Prostate gland (tissue), 2 donors: Measurements from ENCODE around the gene HDAC4.

Source experiments
- CTCF ChIP-seq, 4 experiments: fragments of 200-600 bp in 2 of 4; fragments of 450-650 bp in 2 of 4; sonication (generic) in 2 of 4; IDR thresholded peaks; 1 replicate in 3 of 4; 2 replicates in 1 of 4; pipeline ENCODE4 v1.5.1; 2016 to 2019; ENCODE audit warnings: antibody characterized with exemption in 4 of 4, mild to moderate bottlenecking in 2 of 4, moderate library complexity in 2 of 4
- POLR2A ChIP-seq: fragments of 450-650 bp; IDR thresholded peaks from one replicate; pipeline ENCODE4 v1.6.1; 2016; ENCODE audit warnings: antibody characterized with exemption, mild to moderate bottlenecking

GRCh38 chr2:239266779-239267287 lies 134.0 kb downstream of the HDAC4 start:
- TF ChIP-seq CTCF (IDR thresholded peaks at IDR 0.05), result no peak
- no peak for TF ChIP-seq POLR2A
